WTC11 (cell line): ENCODE data around the gene RFX4. TPM values are rescaled to one million over a fixed set of nuclear protein-coding genes. Genes with fewer than 3 reads are reported as not detected.

Experiments used
- ATAC-seq: fragments of 200-7000 bp; cut with Tn5 transposase; 2 replicates; pipeline ENCODE4 v1.10.0; 2021; ENCODE audit warnings: mild to moderate bottlenecking, moderate library complexity
- CTCF ChIA-PET: fragments of 300-600 bp; sonication (Branson Sonifier 250); formaldehyde crosslinking; loops from one replicate; lab custom pipeline; 2021; ENCODE audit warnings: antibody characterized with exemption; lab: Charles Lee
- POLR2A ChIA-PET: fragments of 350-600 bp; sonication (Branson Sonifier 250); formaldehyde crosslinking; loops from one replicate; lab custom pipeline; 2021; ENCODE audit warnings: antibody characterized with exemption; lab: Charles Lee
- DNase-seq: peaks from one replicate; pipeline ENCODE4 v3.0.0; 2021; ENCODE audit warnings: low spot score
- H3K27ac Mint-ChIP-seq: 2 replicates; pipeline ENCODE4 v1.8.0; 2021; ENCODE audit warnings: mixed read lengths
- H3K27me3 Mint-ChIP-seq: 2 replicates; pipeline ENCODE4 v1.8.0; 2021; ENCODE audit warnings: low read depth, mild to moderate bottlenecking, moderate library complexity, mixed read lengths
- H3K36me3 Mint-ChIP-seq: 2 replicates; pipeline ENCODE4 v1.8.0; 2021; ENCODE audit warnings: mixed read lengths
- H3K4me1 Mint-ChIP-seq: 2 replicates; pipeline ENCODE4 v1.8.0; 2022; ENCODE audit warnings: mixed read lengths
- H3K4me3 Mint-ChIP-seq: 2 replicates; pipeline ENCODE4 v1.8.0; 2021; ENCODE audit warnings: mild to moderate bottlenecking, moderate library complexity, mixed read lengths
- H3K9me3 Mint-ChIP-seq: 2 replicates; pipeline ENCODE4 v1.8.0; 2021; ENCODE audit warnings: mixed read lengths
- ATF1 ChIP-seq: sonication (generic); formaldehyde crosslinking; IDR thresholded peaks from 2 replicates; pipeline ENCODE4 v1.8.1; 2023; ENCODE audit warnings: mild to moderate bottlenecking, moderate library complexity, missing genetic modification reagents
- GTF2I ChIP-seq: fragments of 250-450 bp; sonication (Bioruptor Pico); conservative IDR thresholded peaks from 2 replicates; pipeline ENCODE4 v1.4.0; 2021; ENCODE audit warnings: mild to moderate bottlenecking
- HMGA2 ChIP-seq: fragments of 250-450 bp; sonication (Bioruptor Pico); IDR thresholded peaks from 2 replicates; pipeline ENCODE4 v1.4.0; 2021; ENCODE audit warnings: mild to moderate bottlenecking, moderate library complexity
- NFATC4 ChIP-seq: fragments of 250-450 bp; sonication (Bioruptor Pico); IDR thresholded peaks from 2 replicates; pipeline ENCODE4 v1.9.0; 2021; ENCODE audit warnings: mild to moderate bottlenecking
- NR2C2 ChIP-seq: sonication (generic); formaldehyde crosslinking; IDR thresholded peaks from 2 replicates; pipeline ENCODE4 v1.8.0; 2022; ENCODE audit warnings: mild to moderate bottlenecking, missing genetic modification reagents
- PRRX2 ChIP-seq: fragments of 250-450 bp; sonication (Bioruptor Pico); IDR thresholded peaks from 2 replicates; pipeline ENCODE4 v1.8.0; 2021; ENCODE audit warnings: mild to moderate bottlenecking
- SP1 ChIP-seq: sonication (generic); formaldehyde crosslinking; conservative IDR thresholded peaks from 2 replicates; pipeline ENCODE4 v1.8.1; 2022; ENCODE audit warnings: missing genetic modification reagents
- TCF7 ChIP-seq: sonication (generic); formaldehyde crosslinking; IDR thresholded peaks from 2 replicates; pipeline ENCODE4 v1.8.0; 2022; ENCODE audit warnings: mild to moderate bottlenecking, low read depth, missing genetic modification reagents, moderate library complexity
- TEAD1 ChIP-seq: sonication (generic); formaldehyde crosslinking; IDR thresholded peaks from 2 replicates; pipeline ENCODE4 v1.8.0; 2022; ENCODE audit warnings: mild to moderate bottlenecking, missing genetic modification reagents
- TP53 ChIP-seq: sonication (generic); formaldehyde crosslinking; IDR thresholded peaks from 2 replicates; pipeline ENCODE4 v1.8.1; 2023; ENCODE audit warnings: mild to moderate bottlenecking, missing genetic modification reagents
- ZNF138 ChIP-seq: sonication (generic); formaldehyde crosslinking; conservative IDR thresholded peaks from 2 replicates; pipeline ENCODE4 v1.8.1; 2022; ENCODE audit warnings: mild to moderate bottlenecking, moderate library complexity, missing genetic modification reagents
- ZNF317 ChIP-seq: sonication (generic); formaldehyde crosslinking; IDR thresholded peaks from 2 replicates; pipeline ENCODE4 v1.8.1; 2023; ENCODE audit warnings: low read depth, mild to moderate bottlenecking, moderate library complexity, missing genetic modification reagents, borderline replicate concordance
- ZNF396 ChIP-seq: fragments of 250-450 bp; sonication (Bioruptor Pico); IDR thresholded peaks from 2 replicates; pipeline ENCODE4 v1.8.0; 2021; ENCODE audit warnings: mild to moderate bottlenecking, moderate library complexity, borderline replicate concordance
- total RNA-seq: library from RNA; stranded (reverse); gene quantifications from 3 replicates; pipeline ENCODE4 v1.2.3, GENCODE V29; 2021
- TF ChIP-seq, protein P1 (sequence below): sonication (generic); formaldehyde crosslinking; conservative IDR thresholded peaks from 2 replicates; pipeline ENCODE4 v1.8.1; 2023; ENCODE audit warnings: mild to moderate bottlenecking, low read depth, missing genetic modification reagents, moderate library complexity
- TF ChIP-seq, protein P2 (sequence below): sonication (generic); formaldehyde crosslinking; IDR thresholded peaks from 2 replicates; pipeline ENCODE4 v1.8.1; 2022; ENCODE audit warnings: mild to moderate bottlenecking, missing genetic modification reagents, moderate library complexity, borderline replicate concordance
- TF ChIP-seq, protein P3 (sequence below): sonication (generic); formaldehyde crosslinking; IDR thresholded peaks from 2 replicates; pipeline ENCODE4 v1.8.0; 2023; ENCODE audit warnings: missing genetic modification reagents, mild to moderate bottlenecking, borderline replicate concordance
- TF ChIP-seq, protein P4 (sequence below): fragments of 250-450 bp; sonication (Bioruptor Pico); IDR thresholded peaks from 2 replicates; pipeline ENCODE4 v1.9.0; 2021; ENCODE audit warnings: mild to moderate bottlenecking
- TF ChIP-seq, protein P5 (sequence below): sonication (generic); formaldehyde crosslinking; IDR thresholded peaks from 2 replicates; pipeline ENCODE4 v1.8.1; 2022; ENCODE audit warnings: low read depth, missing genetic modification reagents, borderline replicate concordance

Gene RFX4
- total RNA-seq, 1 experiment from 2014 or later: 0.26 TPM

DNA sequence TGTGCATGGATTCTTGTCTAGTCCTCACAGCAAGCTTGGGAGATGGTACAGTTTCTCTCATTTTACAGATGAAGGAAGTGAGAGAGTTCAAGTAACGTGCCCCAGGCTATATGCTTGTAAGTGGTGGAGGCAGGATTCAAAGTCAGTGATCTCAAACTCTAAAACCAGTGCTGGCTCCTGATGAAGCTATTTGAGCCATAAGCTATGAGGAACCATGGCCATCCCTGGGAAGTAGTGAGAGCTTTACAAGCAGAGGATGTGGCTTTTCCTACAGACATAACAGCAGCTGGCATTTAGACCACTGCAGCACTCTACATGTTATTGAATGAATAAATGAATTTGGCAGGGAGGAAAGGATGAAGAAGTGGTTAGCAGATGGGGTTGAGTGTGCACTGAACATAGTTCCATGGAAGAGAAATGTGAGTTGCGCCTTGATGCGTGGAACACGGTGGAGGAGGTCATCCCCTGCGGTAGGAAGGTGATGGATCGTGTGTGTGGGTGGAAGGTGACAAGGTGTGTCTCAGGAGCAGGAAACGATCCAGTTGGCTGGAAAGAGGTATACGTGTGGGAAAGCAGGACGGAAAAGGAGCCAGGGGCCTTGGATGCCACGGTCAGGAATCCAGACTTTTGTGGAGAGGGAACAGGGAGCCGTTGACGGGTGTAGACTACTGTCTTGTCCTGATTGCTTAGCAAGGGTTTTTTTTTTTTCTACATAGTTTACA lies 65.2 kb downstream of the RFX4 start (continued):
- TF ChIP-seq, protein P1, sequence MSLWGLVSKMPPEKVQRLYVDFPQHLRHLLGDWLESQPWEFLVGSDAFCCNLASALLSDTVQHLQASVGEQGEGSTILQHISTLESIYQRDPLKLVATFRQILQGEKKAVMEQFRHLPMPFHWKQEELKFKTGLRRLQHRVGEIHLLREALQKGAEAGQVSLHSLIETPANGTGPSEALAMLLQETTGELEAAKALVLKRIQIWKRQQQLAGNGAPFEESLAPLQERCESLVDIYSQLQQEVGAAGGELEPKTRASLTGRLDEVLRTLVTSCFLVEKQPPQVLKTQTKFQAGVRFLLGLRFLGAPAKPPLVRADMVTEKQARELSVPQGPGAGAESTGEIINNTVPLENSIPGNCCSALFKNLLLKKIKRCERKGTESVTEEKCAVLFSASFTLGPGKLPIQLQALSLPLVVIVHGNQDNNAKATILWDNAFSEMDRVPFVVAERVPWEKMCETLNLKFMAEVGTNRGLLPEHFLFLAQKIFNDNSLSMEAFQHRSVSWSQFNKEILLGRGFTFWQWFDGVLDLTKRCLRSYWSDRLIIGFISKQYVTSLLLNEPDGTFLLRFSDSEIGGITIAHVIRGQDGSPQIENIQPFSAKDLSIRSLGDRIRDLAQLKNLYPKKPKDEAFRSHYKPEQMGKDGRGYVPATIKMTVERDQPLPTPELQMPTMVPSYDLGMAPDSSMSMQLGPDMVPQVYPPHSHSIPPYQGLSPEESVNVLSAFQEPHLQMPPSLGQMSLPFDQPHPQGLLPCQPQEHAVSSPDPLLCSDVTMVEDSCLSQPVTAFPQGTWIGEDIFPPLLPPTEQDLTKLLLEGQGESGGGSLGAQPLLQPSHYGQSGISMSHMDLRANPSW (CRISPR knock-in tag): no peak
- no peak for TF ChIP-seq NR2C2 (CRISPR knock-in tag)
- TF ChIP-seq, all 79 proteins: peak for 0

DNA sequence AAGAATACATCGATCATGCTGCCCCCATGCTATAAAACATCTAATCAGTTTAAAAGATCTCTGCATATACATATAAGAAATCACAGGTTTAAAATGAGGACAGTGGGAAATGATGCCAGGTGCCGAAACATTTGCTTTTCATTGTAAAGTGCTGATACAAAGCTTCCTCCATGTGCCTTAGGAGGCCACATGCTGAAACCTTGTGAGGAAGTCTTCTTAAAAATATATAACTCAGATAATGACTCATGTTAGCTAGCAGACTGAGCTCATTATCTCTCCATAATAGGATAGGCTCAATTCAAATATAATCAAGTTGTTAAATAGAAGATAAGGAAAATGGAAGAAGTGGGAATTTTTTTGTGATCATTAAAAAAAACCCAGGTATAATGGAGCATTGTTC lies 65.9 kb downstream of the RFX4 start:
- no peak overlapping the region for H3K4me3 Mint-ChIP-seq
- no peak for TF ChIP-seq ZNF396 (CRISPR knock-in tag)
- TF ChIP-seq ZNF138: no peak
- TF ChIP-seq, protein P2, sequence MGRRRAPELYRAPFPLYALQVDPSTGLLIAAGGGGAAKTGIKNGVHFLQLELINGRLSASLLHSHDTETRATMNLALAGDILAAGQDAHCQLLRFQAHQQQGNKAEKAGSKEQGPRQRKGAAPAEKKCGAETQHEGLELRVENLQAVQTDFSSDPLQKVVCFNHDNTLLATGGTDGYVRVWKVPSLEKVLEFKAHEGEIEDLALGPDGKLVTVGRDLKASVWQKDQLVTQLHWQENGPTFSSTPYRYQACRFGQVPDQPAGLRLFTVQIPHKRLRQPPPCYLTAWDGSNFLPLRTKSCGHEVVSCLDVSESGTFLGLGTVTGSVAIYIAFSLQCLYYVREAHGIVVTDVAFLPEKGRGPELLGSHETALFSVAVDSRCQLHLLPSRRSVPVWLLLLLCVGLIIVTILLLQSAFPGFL (CRISPR knock-in tag): no peak
- TF ChIP-seq, protein P3, sequence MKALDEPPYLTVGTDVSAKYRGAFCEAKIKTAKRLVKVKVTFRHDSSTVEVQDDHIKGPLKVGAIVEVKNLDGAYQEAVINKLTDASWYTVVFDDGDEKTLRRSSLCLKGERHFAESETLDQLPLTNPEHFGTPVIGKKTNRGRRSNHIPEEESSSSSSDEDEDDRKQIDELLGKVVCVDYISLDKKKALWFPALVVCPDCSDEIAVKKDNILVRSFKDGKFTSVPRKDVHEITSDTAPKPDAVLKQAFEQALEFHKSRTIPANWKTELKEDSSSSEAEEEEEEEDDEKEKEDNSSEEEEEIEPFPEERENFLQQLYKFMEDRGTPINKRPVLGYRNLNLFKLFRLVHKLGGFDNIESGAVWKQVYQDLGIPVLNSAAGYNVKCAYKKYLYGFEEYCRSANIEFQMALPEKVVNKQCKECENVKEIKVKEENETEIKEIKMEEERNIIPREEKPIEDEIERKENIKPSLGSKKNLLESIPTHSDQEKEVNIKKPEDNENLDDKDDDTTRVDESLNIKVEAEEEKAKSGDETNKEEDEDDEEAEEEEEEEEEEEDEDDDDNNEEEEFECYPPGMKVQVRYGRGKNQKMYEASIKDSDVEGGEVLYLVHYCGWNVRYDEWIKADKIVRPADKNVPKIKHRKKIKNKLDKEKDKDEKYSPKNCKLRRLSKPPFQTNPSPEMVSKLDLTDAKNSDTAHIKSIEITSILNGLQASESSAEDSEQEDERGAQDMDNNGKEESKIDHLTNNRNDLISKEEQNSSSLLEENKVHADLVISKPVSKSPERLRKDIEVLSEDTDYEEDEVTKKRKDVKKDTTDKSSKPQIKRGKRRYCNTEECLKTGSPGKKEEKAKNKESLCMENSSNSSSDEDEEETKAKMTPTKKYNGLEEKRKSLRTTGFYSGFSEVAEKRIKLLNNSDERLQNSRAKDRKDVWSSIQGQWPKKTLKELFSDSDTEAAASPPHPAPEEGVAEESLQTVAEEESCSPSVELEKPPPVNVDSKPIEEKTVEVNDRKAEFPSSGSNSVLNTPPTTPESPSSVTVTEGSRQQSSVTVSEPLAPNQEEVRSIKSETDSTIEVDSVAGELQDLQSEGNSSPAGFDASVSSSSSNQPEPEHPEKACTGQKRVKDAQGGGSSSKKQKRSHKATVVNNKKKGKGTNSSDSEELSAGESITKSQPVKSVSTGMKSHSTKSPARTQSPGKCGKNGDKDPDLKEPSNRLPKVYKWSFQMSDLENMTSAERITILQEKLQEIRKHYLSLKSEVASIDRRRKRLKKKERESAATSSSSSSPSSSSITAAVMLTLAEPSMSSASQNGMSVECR: no peak
- TF ChIP-seq TCF7: no peak
- TF ChIP-seq, protein P4, sequence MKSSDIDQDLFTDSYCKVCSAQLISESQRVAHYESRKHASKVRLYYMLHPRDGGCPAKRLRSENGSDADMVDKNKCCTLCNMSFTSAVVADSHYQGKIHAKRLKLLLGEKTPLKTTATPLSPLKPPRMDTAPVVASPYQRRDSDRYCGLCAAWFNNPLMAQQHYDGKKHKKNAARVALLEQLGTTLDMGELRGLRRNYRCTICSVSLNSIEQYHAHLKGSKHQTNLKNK (CRISPR knock-in tag): no peak
- TF ChIP-seq, protein P5, sequence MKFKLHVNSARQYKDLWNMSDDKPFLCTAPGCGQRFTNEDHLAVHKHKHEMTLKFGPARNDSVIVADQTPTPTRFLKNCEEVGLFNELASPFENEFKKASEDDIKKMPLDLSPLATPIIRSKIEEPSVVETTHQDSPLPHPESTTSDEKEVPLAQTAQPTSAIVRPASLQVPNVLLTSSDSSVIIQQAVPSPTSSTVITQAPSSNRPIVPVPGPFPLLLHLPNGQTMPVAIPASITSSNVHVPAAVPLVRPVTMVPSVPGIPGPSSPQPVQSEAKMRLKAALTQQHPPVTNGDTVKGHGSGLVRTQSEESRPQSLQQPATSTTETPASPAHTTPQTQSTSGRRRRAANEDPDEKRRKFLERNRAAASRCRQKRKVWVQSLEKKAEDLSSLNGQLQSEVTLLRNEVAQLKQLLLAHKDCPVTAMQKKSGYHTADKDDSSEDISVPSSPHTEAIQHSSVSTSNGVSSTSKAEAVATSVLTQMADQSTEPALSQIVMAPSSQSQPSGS (CRISPR knock-in tag): no peak
- no peak for TF ChIP-seq PRRX2 (CRISPR knock-in tag)
- TF ChIP-seq HMGA2 (CRISPR knock-in tag): no peak
- no peak for TF ChIP-seq ZNF317 (CRISPR knock-in tag)
- TF ChIP-seq NFATC4 (CRISPR knock-in tag): no peak
- no peak for TF ChIP-seq SP1 (CRISPR knock-in tag)
- no peak for TF ChIP-seq ATF1 (CRISPR knock-in tag)
- TF ChIP-seq GTF2I (CRISPR knock-in tag): no peak
- TF ChIP-seq TEAD1 (CRISPR knock-in tag): no peak
- no peak for TF ChIP-seq TP53 (CRISPR knock-in tag)
- TF ChIP-seq, all 79 proteins: peak for 0
- no peak for DNase-seq
- no peaks in the 10 kb centered on the region for H3K9me3 Mint-ChIP-seq
- no peaks in the 10 kb centered on the region for H3K36me3 Mint-ChIP-seq
- no peak for ATAC-seq
- peaks cover 7% of the 10 kb centered on the region for H3K4me1 Mint-ChIP-seq
- ChIA-PET CTCF (no interaction called here), POLR2A (no interaction called here)
- H3K27ac Mint-ChIP-seq: no peak overlapping the region
- no peaks in the 10 kb centered on the region for H3K27me3 Mint-ChIP-seq
